Osteocyte (in vitro differentiated cells): Measurements from ENCODE around the gene SNAPC1. TPM values are rescaled to one million over a fixed set of nuclear protein-coding genes. Genes with fewer than 3 reads are reported as not detected.
"Not testable (repeated sequence)": the region's sequence is repeated elsewhere in the genome, so short reads cannot be mapped to it uniquely, and the experiment has no call there.

Experiments
- DNase-seq: peaks from one replicate; pipeline ENCODE4 v3.0.0; 2021; ENCODE audit warnings: mixed read lengths; ENCODE audit not compliant: unreplicated experiment; ENCODE audit errors: extremely low spot score
- H3K27ac Mint-ChIP-seq: one replicate; pipeline ENCODE4 v1.8.0; 2021; ENCODE audit warnings: mild to moderate bottlenecking, mixed read lengths; ENCODE audit not compliant: unreplicated experiment
- H3K27me3 Mint-ChIP-seq: one replicate; pipeline ENCODE4 v1.8.0; 2021; ENCODE audit warnings: mixed read lengths; ENCODE audit not compliant: unreplicated experiment
- H3K36me3 Mint-ChIP-seq: one replicate; pipeline ENCODE4 v1.8.0; 2021; ENCODE audit warnings: mixed read lengths; ENCODE audit not compliant: unreplicated experiment
- H3K4me1 Mint-ChIP-seq: one replicate; pipeline ENCODE4 v1.8.0; 2021; ENCODE audit warnings: mixed read lengths; ENCODE audit not compliant: unreplicated experiment
- H3K4me3 Mint-ChIP-seq: one replicate; pipeline ENCODE4 v1.8.0; 2021; ENCODE audit warnings: mild to moderate bottlenecking, moderate library complexity, mixed read lengths; ENCODE audit not compliant: unreplicated experiment
- H3K9me3 Mint-ChIP-seq: one replicate; pipeline ENCODE4 v1.8.0; 2021; ENCODE audit warnings: mixed read lengths; ENCODE audit not compliant: unreplicated experiment
- CTCF ChIP-seq: fragments of 200-600 bp; sonication (generic); IDR thresholded peaks from 2 replicates; pipeline ENCODE4 v1.5.0; 2021; ENCODE audit warnings: antibody characterized with exemption, mild to moderate bottlenecking, moderate library complexity
- total RNA-seq: library from RNA; stranded (reverse); gene quantifications from 2 replicates; pipeline ENCODE4 v1.2.1, GENCODE V29; 2021

SNAPC1 gene
- total RNA-seq, 1 donor from 2014 or later, result 9.1 TPM

GRCh38 chr14:61753631-61754030, 8.6 kb upstream of the SNAPC1 start:
- DNase-seq, result no peak
- Mint-ChIP-seq H3K27ac (peak overlapping the region; percentile 2), H3K9me3 (peaks cover 6% of the 10 kb centered on the region), H3K4me1 (peaks cover 48% of the 10 kb centered on the region), H3K27me3 (no peaks in the 10 kb centered on the region), H3K4me3 (no peak overlapping the region), H3K36me3 (peaks cover 26% of the 10 kb centered on the region)
- no peak for TF ChIP-seq CTCF

- DNase-seq, result no peak
- Mint-ChIP-seq H3K36me3 (peaks cover 21% of the 10 kb centered on the region), H3K4me3 (peak overlapping the region; percentile 1), H3K27me3 (no peaks in the 10 kb centered on the region), H3K4me1 (peaks cover 43% of the 10 kb centered on the region), H3K27ac (peak overlapping the region; percentile 74), H3K9me3 (peaks cover 6% of the 10 kb centered on the region)
- no peak for TF ChIP-seq CTCF
These were observed 7.4 kb upstream of the SNAPC1 start for GRCh38 chr14:61754627-61755381.

- DNase-seq, H3K9me3 Mint-ChIP-seq, H3K4me3 Mint-ChIP-seq, H3K27me3 Mint-ChIP-seq: not testable (repeated sequence)
- peaks cover 41% of the 10 kb centered on the region for H3K4me1 Mint-ChIP-seq
- H3K27ac Mint-ChIP-seq, result peak overlapping the region; percentile 5
- H3K36me3 Mint-ChIP-seq, result peaks cover 18% of the 10 kb centered on the region
These were observed 6.9 kb upstream of the SNAPC1 start for GRCh38 chr14:61755382-61755742.

- peaks cover 13% of the 10 kb centered on the region for H3K36me3 Mint-ChIP-seq
- H3K27ac Mint-ChIP-seq, result no peak overlapping the region
- H3K4me1 Mint-ChIP-seq, result peaks cover 39% of the 10 kb centered on the region
- no peak for TF ChIP-seq CTCF
- DNase-seq, result no peak
- no peaks in the 10 kb centered on the region for H3K27me3 Mint-ChIP-seq
- H3K9me3 Mint-ChIP-seq, result peaks cover 6% of the 10 kb centered on the region
- no peak overlapping the region for H3K4me3 Mint-ChIP-seq
These were observed 6.1 kb upstream of the SNAPC1 start for GRCh38 chr14:61756135-61756534.

GRCh38 chr14:61759878-61760277, 2.3 kb upstream of the SNAPC1 start:
- no peak for TF ChIP-seq CTCF
- Mint-ChIP-seq H3K36me3 (no peaks in the 10 kb centered on the region), H3K27me3 (no peaks in the 10 kb centered on the region), H3K4me1 (peaks cover 36% of the 10 kb centered on the region), H3K4me3 (no peak overlapping the region), H3K27ac (no peak overlapping the region), H3K9me3 (peaks cover 1% of the 10 kb centered on the region)
- no peak for DNase-seq
